ENCODE results near the gene MARF1. TPM values are rescaled to one million over a fixed set of nuclear protein-coding genes. Genes with fewer than 3 reads are reported as not detected.
"Not testable (repeated sequence)": the region's sequence is repeated elsewhere in the genome, so short reads cannot be mapped to it uniquely, and the experiment has no call there.

The MARF1 gene
- total RNA-seq, 1 experiment from 2014 or later: 71.6 TPM

DNA sequence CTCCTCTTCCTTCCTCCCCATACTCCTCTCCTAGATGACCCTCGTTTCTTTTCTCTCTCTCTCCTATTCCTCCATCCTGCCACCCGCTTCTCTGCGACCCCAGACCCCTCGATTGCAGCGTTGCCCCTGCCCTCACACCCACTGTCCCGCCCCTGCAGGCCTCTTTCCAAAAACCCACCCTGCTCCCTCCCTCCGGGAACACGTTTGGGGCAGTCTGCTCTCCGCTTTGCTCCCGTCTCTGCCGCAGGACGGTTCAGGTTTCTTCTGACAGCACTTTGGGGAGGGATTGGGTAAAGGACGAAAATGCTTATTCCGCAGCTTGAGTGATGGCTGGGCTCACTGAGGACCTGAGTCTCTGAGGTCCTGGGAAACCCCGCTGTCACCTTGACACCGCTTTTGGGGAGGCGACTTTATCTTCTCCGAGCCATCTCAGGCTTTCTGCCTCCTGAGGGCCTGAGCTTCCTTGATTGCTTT, 7.8 kb upstream of the MARF1 start:
- H3K27me3 ChIP-seq (replicated peaks; ENCODE audit: insufficient read depth, low read depth, low read length, poor library complexity): no peaks in the 10 kb centered on the region
- intact Hi-C loops (cut with micrococcal nuclease; ENCODE audit: unreplicated experiment): no loop called here
- no peak for DNase-seq (ENCODE audit: low spot score)
- H3K9me3 ChIP-seq (ENCODE audit: low read depth, low read length, poor library complexity, severe bottlenecking): no peaks in the 10 kb centered on the region
- POLR2A ChIA-PET (ENCODE audit: low non-redundant PET): no interaction called here
- CTCF ChIA-PET: no interaction called here
- H3K27ac ChIP-seq (ENCODE audit: low read depth, low read length, poor library complexity, severe bottlenecking): peak overlapping the region; percentile 87
- TF ChIP-seq, protein P1, sequence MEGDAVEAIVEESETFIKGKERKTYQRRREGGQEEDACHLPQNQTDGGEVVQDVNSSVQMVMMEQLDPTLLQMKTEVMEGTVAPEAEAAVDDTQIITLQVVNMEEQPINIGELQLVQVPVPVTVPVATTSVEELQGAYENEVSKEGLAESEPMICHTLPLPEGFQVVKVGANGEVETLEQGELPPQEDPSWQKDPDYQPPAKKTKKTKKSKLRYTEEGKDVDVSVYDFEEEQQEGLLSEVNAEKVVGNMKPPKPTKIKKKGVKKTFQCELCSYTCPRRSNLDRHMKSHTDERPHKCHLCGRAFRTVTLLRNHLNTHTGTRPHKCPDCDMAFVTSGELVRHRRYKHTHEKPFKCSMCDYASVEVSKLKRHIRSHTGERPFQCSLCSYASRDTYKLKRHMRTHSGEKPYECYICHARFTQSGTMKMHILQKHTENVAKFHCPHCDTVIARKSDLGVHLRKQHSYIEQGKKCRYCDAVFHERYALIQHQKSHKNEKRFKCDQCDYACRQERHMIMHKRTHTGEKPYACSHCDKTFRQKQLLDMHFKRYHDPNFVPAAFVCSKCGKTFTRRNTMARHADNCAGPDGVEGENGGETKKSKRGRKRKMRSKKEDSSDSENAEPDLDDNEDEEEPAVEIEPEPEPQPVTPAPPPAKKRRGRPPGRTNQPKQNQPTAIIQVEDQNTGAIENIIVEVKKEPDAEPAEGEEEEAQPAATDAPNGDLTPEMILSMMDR (conservative IDR thresholded peaks at IDR 0.05; ENCODE audit: low read depth, low read length): no peak
- TF ChIP-seq EZH2 (IDR thresholded peaks at IDR 0.05; ENCODE audit: borderline replicate concordance, low read depth, low read length, poor library complexity, severe bottlenecking): no peak
- BruUV-seq (replicated peaks): TSS peak; percentile 59
- H3K36me3 ChIP-seq (ENCODE audit: insufficient read depth, low read length, poor library complexity, severe bottlenecking): no peaks in the 10 kb centered on the region
- peaks cover 4% of the 10 kb centered on the region for H3K4me1 ChIP-seq (ENCODE audit: insufficient read depth, low read length, poor library complexity, severe bottlenecking)
- H3K4me3 ChIP-seq (ENCODE audit: low read depth, low read length, poor library complexity, severe bottlenecking): peak overlapping the region; percentile 93

DNA sequence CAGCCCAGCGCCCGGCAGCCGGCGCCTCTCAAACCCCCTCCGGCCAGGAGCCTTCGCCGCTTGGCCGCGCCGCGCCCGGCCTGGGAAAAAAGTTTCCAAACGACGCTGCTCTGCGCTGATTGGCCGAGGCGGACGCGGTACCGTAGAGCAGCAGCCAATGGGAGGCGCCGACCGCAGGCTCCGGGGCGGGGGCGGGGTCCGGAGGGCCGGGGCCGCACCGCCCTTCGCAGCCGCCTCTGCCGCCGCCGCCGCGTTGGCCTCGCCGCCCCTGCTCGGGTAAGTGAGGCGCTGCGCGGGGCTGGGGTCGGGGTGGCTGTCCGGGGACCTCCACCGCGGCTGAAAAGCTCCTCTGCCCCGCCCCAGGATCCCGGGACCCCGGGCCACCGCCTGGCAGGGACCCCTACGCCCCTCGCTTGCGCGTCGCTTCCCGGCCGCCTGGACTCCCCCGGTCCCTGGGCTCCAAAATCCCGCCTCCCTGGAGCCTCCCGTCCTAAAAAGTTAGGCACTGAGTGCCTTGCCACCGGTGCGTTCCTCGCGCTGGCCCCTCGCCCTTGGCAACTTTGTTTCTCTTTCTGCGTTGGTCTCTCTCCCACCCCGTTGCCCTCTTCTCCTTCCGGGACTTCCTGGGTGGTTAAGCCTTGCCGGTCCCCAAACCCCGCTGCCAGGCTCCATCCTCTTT, 7.2 kb upstream of the MARF1 start, which contains the start of gene NDE1:
Gene NDE1, plus strand, starts transcription at position 227 of the 679 bp plus-strand sequence. CDS start 14,534 bp downstream, outside the sequence.
- Histone ChIP-seq H3K36me3 (ENCODE audit: insufficient read depth, low read length, poor library complexity, severe bottlenecking) (no peaks in the 10 kb centered on the region), H3K27me3 (replicated peaks; ENCODE audit: insufficient read depth, low read depth, low read length, poor library complexity) (no peaks in the 10 kb centered on the region), H3K4me3 (ENCODE audit: low read depth, low read length, poor library complexity, severe bottlenecking) (peak within 1 kb of the TSS; percentile 93), H3K27ac (ENCODE audit: low read depth, low read length, poor library complexity, severe bottlenecking) (peak within 1 kb of the TSS; percentile 87), H3K4me1 (ENCODE audit: insufficient read depth, low read length, poor library complexity, severe bottlenecking) (peaks cover 8% of the 10 kb centered on the region), H3K9me3 (ENCODE audit: low read depth, low read length, poor library complexity, severe bottlenecking) (no peaks in the 10 kb centered on the region)
- ChIA-PET CTCF (no interaction called here), POLR2A (ENCODE audit: low non-redundant PET) (no interaction called here)
- DNase-seq (ENCODE audit: low spot score): peak; percentile 91
- no peak for TF ChIP-seq EZH2 (IDR thresholded peaks at IDR 0.05; ENCODE audit: borderline replicate concordance, low read depth, low read length, poor library complexity, severe bottlenecking)
- TF ChIP-seq, protein P1 (conservative IDR thresholded peaks at IDR 0.05; ENCODE audit: low read depth, low read length): no peak
- BruUV-seq (replicated peaks): no TSS peak
- intact Hi-C loops (cut with micrococcal nuclease; ENCODE audit: unreplicated experiment): no loop called here

DNA sequence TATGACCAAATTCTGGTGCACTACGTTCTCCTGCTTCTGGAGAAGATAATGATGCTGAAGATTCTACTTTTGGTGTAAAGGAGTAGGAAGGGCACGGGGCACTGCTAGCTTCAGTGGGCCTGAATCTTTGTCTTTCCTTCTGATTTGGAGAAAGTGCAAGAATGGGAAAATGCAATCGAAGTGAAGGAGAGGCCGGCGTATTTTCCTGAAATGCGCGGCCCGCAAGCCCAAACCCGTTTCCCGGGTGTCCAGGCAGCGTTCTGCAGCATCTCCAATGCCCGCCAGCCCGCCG, 6.7 kb upstream of the MARF1 start:
- TF ChIP-seq EZH2 (IDR thresholded peaks at IDR 0.05; ENCODE audit: borderline replicate concordance, low read depth, low read length, poor library complexity, severe bottlenecking): no peak
- TF ChIP-seq, protein P1 (conservative IDR thresholded peaks at IDR 0.05; ENCODE audit: low read depth, low read length): no peak
- no peaks in the 10 kb centered on the region for H3K27me3 ChIP-seq (replicated peaks; ENCODE audit: insufficient read depth, low read depth, low read length, poor library complexity)
- no peaks in the 10 kb centered on the region for H3K9me3 ChIP-seq (ENCODE audit: low read depth, low read length, poor library complexity, severe bottlenecking)
- peak; percentile 16 for DNase-seq (ENCODE audit: low spot score)
- H3K4me3 ChIP-seq (ENCODE audit: low read depth, low read length, poor library complexity, severe bottlenecking): peak overlapping the region; percentile 93
- POLR2A ChIA-PET (ENCODE audit: low non-redundant PET): no interaction called here
- H3K36me3 ChIP-seq (ENCODE audit: insufficient read depth, low read length, poor library complexity, severe bottlenecking): no peaks in the 10 kb centered on the region
- CTCF ChIA-PET: no interaction called here
- no TSS peak for BruUV-seq (replicated peaks)
- H3K4me1 ChIP-seq (ENCODE audit: insufficient read depth, low read length, poor library complexity, severe bottlenecking): peaks cover 13% of the 10 kb centered on the region
- intact Hi-C loops (cut with micrococcal nuclease; ENCODE audit: unreplicated experiment): no loop called here
- H3K27ac ChIP-seq (ENCODE audit: low read depth, low read length, poor library complexity, severe bottlenecking): peak overlapping the region; percentile 87

DNA sequence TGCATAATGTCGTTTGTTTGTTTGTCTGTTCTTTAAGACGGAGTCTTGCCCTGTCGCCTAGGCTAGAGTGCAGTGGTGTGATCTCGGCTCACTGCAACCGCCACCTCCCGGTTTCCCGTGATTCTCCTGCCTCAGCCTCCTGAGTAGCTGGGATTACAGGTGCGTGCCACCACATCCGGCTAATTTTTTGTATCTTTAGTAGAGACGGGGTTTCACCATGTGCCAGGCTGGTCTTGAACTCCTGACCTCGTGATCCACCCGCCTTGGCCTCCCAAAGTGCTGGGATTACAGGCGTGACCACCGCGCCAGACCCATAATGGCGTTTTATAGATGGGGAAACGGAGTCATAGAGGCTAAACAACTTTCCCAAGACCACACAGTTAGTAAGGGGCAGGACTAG, 6.4 kb upstream of the MARF1 start:
- DNase-seq (ENCODE audit: low spot score); BruUV-seq (replicated peaks); POLR2A ChIA-PET (ENCODE audit: low non-redundant PET); intact Hi-C loops (cut with micrococcal nuclease; ENCODE audit: unreplicated experiment); H3K9me3 ChIP-seq (ENCODE audit: low read depth, low read length, poor library complexity, severe bottlenecking); H3K27me3 ChIP-seq (replicated peaks; ENCODE audit: insufficient read depth, low read depth, low read length, poor library complexity); CTCF ChIA-PET; H3K36me3 ChIP-seq (ENCODE audit: insufficient read depth, low read length, poor library complexity, severe bottlenecking): not testable (repeated sequence)
- Histone ChIP-seq H3K4me1 (ENCODE audit: insufficient read depth, low read length, poor library complexity, severe bottlenecking) (peaks cover 17% of the 10 kb centered on the region), H3K4me3 (ENCODE audit: low read depth, low read length, poor library complexity, severe bottlenecking) (peak overlapping the region; percentile 93), H3K27ac (ENCODE audit: low read depth, low read length, poor library complexity, severe bottlenecking) (peak overlapping the region; percentile 87)
